HG03575 (cell line): Measurements from ENCODE around the gene CXorf65.

Experiments
- ATAC-seq: cut with Tn5 transposase; IDR thresholded peaks from one replicate; pipeline ENCODE4 v1.9.1; 2021; ENCODE audit not compliant: unreplicated experiment, insufficient number of reproducible peaks, low FRiP score; ENCODE audit errors: extremely low read depth

Gene CXorf65

GRCh38 chrX:71081330-71082123 lies 25.0 kb downstream of the CXorf65 start:
- no peak for ATAC-seq

GRCh38 chrX:71070531-71070930 lies 36.0 kb downstream of the CXorf65 start:
- no peak for ATAC-seq

GRCh38 chrX:71068044-71068918 lies 38.3 kb downstream of the CXorf65 start, which contains the start of gene SNX12:
Gene SNX12, minus strand, starts transcription at chrX:71068334. Its CDS starts 28 bp downstream, at chrX:71068306.
- peak; percentile 84 for ATAC-seq

- ATAC-seq = no peak
Measured at GRCh38 chrX:71067712-71068043, 38.9 kb downstream of the CXorf65 start.

GRCh38 chrX:71067089-71067488 lies 39.5 kb downstream of the CXorf65 start:
- no peak for ATAC-seq

GRCh38 chrX:71060127-71060526 lies 46.4 kb downstream of the CXorf65 start:
- ATAC-seq = no peak

GRCh38 chrX:71057848-71058530 lies 48.6 kb downstream of the CXorf65 start:
- no peak for ATAC-seq

- no peak for ATAC-seq
Measured at GRCh38 chrX:71056867-71057266, 49.7 kb downstream of the CXorf65 start.
